Suprapubic skin (tissue), 4 donors: Measurements from ENCODE around the gene IL22RA2. TPM values are rescaled to one million over a fixed set of nuclear protein-coding genes. Genes with fewer than 3 reads are reported as not detected.
A peak's percentile ranks its signal among the peaks of the same experiment; 100 is the strongest.

Source experiments
- DNase-seq, 2 donors: peaks; one replicate each; pipeline ENCODE4 v3.0.0-alpha.2; 2019; ENCODE audit warnings: low spot score in 2 of 2
- H3K27ac ChIP-seq: fragments of 200-600 bp; sonication (generic); one replicate; pipeline ENCODE4 v1.5.1; 2019
- H3K27me3 ChIP-seq: fragments of 200-600 bp; sonication (generic); one replicate; pipeline ENCODE4 v1.5.1; 2019
- H3K36me3 ChIP-seq: fragments of 200-600 bp; sonication (generic); one replicate; pipeline ENCODE4 v1.5.1; 2019
- H3K4me1 ChIP-seq: fragments of 200-600 bp; sonication (generic); one replicate; pipeline ENCODE4 v1.5.1; 2019
- H3K4me3 ChIP-seq: fragments of 200-600 bp; sonication (generic); one replicate; pipeline ENCODE4 v1.5.1; 2019; ENCODE audit warnings: mild to moderate bottlenecking
- H3K9me3 ChIP-seq: fragments of 200-600 bp; sonication (generic); one replicate; pipeline ENCODE4 v1.5.1; 2019
- EP300 ChIP-seq: sonication (generic); formaldehyde crosslinking; IDR thresholded peaks from one replicate; pipeline ENCODE4 v1.6.1; 2017; ENCODE audit warnings: antibody characterized with exemption
- POLR2A ChIP-seq, 2 donors: fragments of 450-650 bp; IDR thresholded peaks; one replicate each; pipeline ENCODE4 v1.6.1; 2017; ENCODE audit warnings: antibody characterized with exemption in 2 of 2, mild to moderate bottlenecking in 2 of 2, moderate library complexity in 2 of 2
- POLR2AphosphoS5 ChIP-seq, 3 donors: sonication (generic); formaldehyde crosslinking; IDR thresholded peaks; one replicate each; pipeline ENCODE4 v1.6.1; 2017; ENCODE audit warnings: antibody characterized with exemption in 3 of 3
- WGBS: methylation state at CpG from one replicate; pipeline ENCODE4 v1.1.5; 2018; 5-methylcytosine and 5-hydroxymethylcytosine counted together
- total RNA-seq, 4 donors: library from RNA; depleted of rRNA; stranded (reverse); fragments of >200 nt; gene quantifications; one replicate each; pipeline ENCODE4 v1.1.0, GENCODE V29; 2016
- TF ChIP-seq, protein P1 (sequence below), 2 donors: fragments of 200-600 bp in 1 of 2; fragments of 450-650 bp in 1 of 2; sonication (generic) in 1 of 2; IDR thresholded peaks; one replicate each; pipeline ENCODE4 v1.5.1; 2016 to 2019; ENCODE audit warnings: antibody characterized with exemption in 2 of 2, mild to moderate bottlenecking in 1 of 2, moderate library complexity in 1 of 2

IL22RA2 gene
- total RNA-seq, 4 donors from 2014 or later: 0.26 to 0.56 TPM; not detected in 2

DNA sequence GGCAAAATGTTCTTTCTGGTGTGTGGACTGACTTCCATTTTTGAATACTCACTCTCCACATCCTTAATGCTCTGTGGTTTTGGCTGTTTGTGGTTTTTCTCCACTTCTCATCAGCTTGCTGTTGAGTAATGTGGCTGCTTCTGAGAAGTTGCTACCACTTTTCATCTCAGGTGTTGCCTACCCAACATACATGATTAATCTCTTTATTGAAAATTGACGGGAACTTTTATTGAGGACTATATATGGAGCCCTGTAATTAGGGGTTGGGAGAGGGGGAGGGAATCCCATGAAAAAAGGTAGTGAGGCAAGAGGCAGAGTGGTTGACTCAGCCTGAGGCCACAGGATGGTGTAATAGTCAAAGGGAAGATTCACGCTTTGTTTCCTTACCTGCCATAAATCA is 17.6 kb downstream of the IL22RA2 start:
- no peak for DNase-seq
- H3K36me3 ChIP-seq: no peaks in the 10 kb centered on the region
- H3K4me3 ChIP-seq: no peak overlapping the region
- H3K9me3 ChIP-seq: no peaks in the 10 kb centered on the region
- WGBS: 60% methylated on average over 2 of the region's 2 CpGs
- no peaks in the 10 kb centered on the region for H3K27me3 ChIP-seq
- H3K27ac ChIP-seq: no peak overlapping the region
- TF ChIP-seq, protein P1, sequence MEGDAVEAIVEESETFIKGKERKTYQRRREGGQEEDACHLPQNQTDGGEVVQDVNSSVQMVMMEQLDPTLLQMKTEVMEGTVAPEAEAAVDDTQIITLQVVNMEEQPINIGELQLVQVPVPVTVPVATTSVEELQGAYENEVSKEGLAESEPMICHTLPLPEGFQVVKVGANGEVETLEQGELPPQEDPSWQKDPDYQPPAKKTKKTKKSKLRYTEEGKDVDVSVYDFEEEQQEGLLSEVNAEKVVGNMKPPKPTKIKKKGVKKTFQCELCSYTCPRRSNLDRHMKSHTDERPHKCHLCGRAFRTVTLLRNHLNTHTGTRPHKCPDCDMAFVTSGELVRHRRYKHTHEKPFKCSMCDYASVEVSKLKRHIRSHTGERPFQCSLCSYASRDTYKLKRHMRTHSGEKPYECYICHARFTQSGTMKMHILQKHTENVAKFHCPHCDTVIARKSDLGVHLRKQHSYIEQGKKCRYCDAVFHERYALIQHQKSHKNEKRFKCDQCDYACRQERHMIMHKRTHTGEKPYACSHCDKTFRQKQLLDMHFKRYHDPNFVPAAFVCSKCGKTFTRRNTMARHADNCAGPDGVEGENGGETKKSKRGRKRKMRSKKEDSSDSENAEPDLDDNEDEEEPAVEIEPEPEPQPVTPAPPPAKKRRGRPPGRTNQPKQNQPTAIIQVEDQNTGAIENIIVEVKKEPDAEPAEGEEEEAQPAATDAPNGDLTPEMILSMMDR (IDR thresholded peaks at IDR 0.05): no peak
- no peak for TF ChIP-seq POLR2A (IDR thresholded peaks at IDR 0.05)
- peaks cover 35% of the 10 kb centered on the region for H3K4me1 ChIP-seq

- Histone ChIP-seq H3K27ac (no peak overlapping the region), H3K27me3 (no peaks in the 10 kb centered on the region), H3K4me1 (peaks cover 3% of the 10 kb centered on the region), H3K36me3 (no peaks in the 10 kb centered on the region), H3K4me3 (no peak overlapping the region), H3K9me3 (no peaks in the 10 kb centered on the region)
- DNase-seq: no peak
- no peak for TF ChIP-seq POLR2A (IDR thresholded peaks at IDR 0.05)
- no peak for TF ChIP-seq EP300
- TF ChIP-seq POLR2AphosphoS5 (IDR thresholded peaks at IDR 0.05): no peak
- TF ChIP-seq, protein P1 (IDR thresholded peaks at IDR 0.05): no peak
- WGBS: 71% methylated on average over 3 of the region's 3 CpGs
Observed at GRCh38 chr6:137150072-137150471, 23.4 kb downstream of the IL22RA2 start.

DNA sequence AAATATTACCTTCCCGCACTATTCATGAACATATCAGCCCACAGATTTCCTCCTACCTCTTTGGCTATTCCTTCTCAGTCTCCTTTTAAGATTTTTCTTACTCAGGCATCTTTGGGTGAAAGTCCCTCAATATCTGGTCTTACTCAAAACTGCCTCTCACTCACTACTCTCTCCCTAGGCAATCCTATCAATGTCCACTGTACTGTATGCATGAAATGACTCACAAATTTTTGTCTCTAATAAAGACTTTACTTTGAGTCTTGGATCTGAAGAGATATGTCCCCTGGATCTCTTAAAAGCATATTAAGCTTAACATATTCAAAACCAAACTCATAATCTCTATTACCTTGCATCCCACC is 24.4 kb downstream of the IL22RA2 start:
- peaks cover 3% of the 10 kb centered on the region for H3K4me1 ChIP-seq
- TF ChIP-seq POLR2A (IDR thresholded peaks at IDR 0.05): no peak
- no peak for TF ChIP-seq EP300
- no peak for TF ChIP-seq POLR2AphosphoS5 (IDR thresholded peaks at IDR 0.05)
- TF ChIP-seq, protein P1 (IDR thresholded peaks at IDR 0.05): no peak
- WGBS: 40% methylated on average over 1 of the region's 1 CpG
- no peaks in the 10 kb centered on the region for H3K36me3 ChIP-seq
- H3K27ac ChIP-seq: no peak overlapping the region
- DNase-seq: no peak
- H3K27me3 ChIP-seq: no peaks in the 10 kb centered on the region
- H3K9me3 ChIP-seq: no peaks in the 10 kb centered on the region
- H3K4me3 ChIP-seq: no peak overlapping the region

DNA sequence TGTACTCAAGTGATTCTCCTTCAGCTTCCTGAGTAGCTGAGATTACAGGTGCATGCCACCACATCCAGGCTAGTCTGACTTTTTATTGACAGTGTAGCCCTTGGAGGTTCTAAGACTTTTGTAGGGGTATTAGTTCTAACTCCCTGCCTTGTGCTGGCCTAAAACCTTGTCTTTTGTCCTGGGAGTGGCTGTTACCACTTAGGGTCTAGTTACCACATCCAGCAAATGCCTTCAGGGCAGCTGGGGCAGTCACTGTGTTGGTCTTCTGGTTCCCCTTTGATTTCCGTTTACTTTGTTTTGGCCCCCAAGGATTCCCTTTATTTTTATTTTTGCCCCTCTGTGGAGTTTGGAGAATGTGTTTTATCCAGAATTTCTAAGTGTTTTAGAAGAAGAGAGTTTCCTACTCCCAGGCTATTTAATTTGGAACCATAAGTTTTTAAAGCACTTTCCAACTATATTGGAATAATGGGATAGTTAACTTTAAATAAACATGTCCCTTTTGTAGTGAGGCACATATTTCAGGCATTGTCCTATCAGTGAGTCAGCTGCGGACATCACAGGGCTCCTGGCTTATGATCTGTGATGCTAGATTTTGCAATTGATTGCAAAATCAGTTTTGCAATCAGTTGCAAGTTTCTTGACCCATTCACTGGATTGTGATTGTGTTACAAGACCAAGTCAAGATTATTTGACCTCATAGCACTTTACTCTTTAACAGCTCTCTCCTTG is 25.0 kb downstream of the IL22RA2 start:
- Histone ChIP-seq H3K27ac (no peak overlapping the region), H3K9me3 (no peaks in the 10 kb centered on the region), H3K4me1 (peaks cover 3% of the 10 kb centered on the region), H3K36me3 (no peaks in the 10 kb centered on the region), H3K27me3 (no peaks in the 10 kb centered on the region), H3K4me3 (no peak overlapping the region)
- DNase-seq: no peak
- TF ChIP-seq POLR2A (IDR thresholded peaks at IDR 0.05): no peak
- no peak for TF ChIP-seq EP300
- TF ChIP-seq, protein P1 (IDR thresholded peaks at IDR 0.05): no peak
- peak in 2 of 3 donors; percentile 17 to 83 for TF ChIP-seq POLR2AphosphoS5 (IDR thresholded peaks at IDR 0.05)
- WGBS: 73% methylated on average over 2 of the region's 2 CpGs

- Histone ChIP-seq H3K27me3 (no peaks in the 10 kb centered on the region), H3K27ac (no peak overlapping the region), H3K4me3 (no peak overlapping the region), H3K4me1 (peaks cover 3% of the 10 kb centered on the region), H3K9me3 (no peaks in the 10 kb centered on the region), H3K36me3 (no peaks in the 10 kb centered on the region)
- DNase-seq: no peak
- TF ChIP-seq POLR2A (IDR thresholded peaks at IDR 0.05): no peak
- no peak for TF ChIP-seq EP300
- TF ChIP-seq POLR2AphosphoS5 (IDR thresholded peaks at IDR 0.05): no peak
- TF ChIP-seq, protein P1 (IDR thresholded peaks at IDR 0.05): no peak
- WGBS: 93% methylated on average over 4 of the region's 4 CpGs
Observed at GRCh38 chr6:137147195-137147594, 26.2 kb downstream of the IL22RA2 start.
